SK-N-SH (cell line): Measurements from ENCODE around the gene ZFX. TPM values are rescaled to one million over a fixed set of nuclear protein-coding genes. Genes with fewer than 3 reads are reported as not detected.

Experiments
- CTCF ChIA-PET: fragments of 300-600, 350-600 bp; formaldehyde crosslinking; extraction: SDS; loops from one replicate; lab custom pipeline; 2021; lab: Yijun Ruan, JAX
- POLR2A ChIA-PET: fragments of 350-600 bp; sonication (Branson Sonifier 250); formaldehyde crosslinking; extraction: SDS; loops from one replicate; lab custom pipeline; 2020; ENCODE audit warnings: antibody characterized with exemption, inconsistent platforms; lab: Yijun Ruan, JAX
- DNase-seq: peaks from one replicate; pipeline ENCODE4 v3.0.0; 2012
- H2AFZ ChIP-seq: fragments of 200-600 bp; sonication (generic); 2 replicates; pipeline ENCODE4 v1.8.1; 2016; ENCODE audit warnings: antibody characterized with exemption, mild to moderate bottlenecking, low read depth
- H3F3A ChIP-seq: fragments of 200-600 bp; sonication (generic); replicated peaks from 2 replicates; pipeline ENCODE3; 2016; ENCODE audit warnings: antibody characterized with exemption, mild to moderate bottlenecking; ENCODE audit not compliant: insufficient read depth
- H3K27ac ChIP-seq, 2 experiments: fragments of 200-500 bp in 1 of 2; fragments of 200-600 bp in 1 of 2; sonication (Bioruptor generic) in 1 of 2; sonication (generic), shearing (Covaris generic) in 1 of 2; 2 replicates each; pipeline versions ENCODE4 v1.5.1 to v1.6.1; 2014 to 2016; ENCODE audit warnings: low read depth in 2 of 2, inconsistent platforms in 1 of 2, low read length in 1 of 2, mild to moderate bottlenecking in 1 of 2, mixed read lengths in 1 of 2
- H3K27me3 ChIP-seq: fragments of 200-600 bp; sonication (generic), shearing (Covaris generic); 2 replicates; pipeline ENCODE4 v1.6.1; 2016; ENCODE audit warnings: mixed run types; ENCODE audit not compliant: insufficient read depth
- H3K36me3 ChIP-seq, 2 experiments: fragments of 200-500 bp in 1 of 2; fragments of 200-600 bp in 1 of 2; sonication (Bioruptor generic) in 1 of 2; sonication (generic) in 1 of 2; replicated peaks in 1 of 2; 2 replicates each; pipeline versions ENCODE3 to v1.5.1; 2014 to 2016; ENCODE audit warnings: low read length in 1 of 2, mild to moderate bottlenecking in 1 of 2; ENCODE audit not compliant: insufficient read depth in 2 of 2, control insufficient read depth in 1 of 2
- H3K4me1 ChIP-seq, 2 experiments: fragments of 200-500 bp in 1 of 2; fragments of 200-600 bp in 1 of 2; sonication (Bioruptor generic) in 1 of 2; sonication (generic), shearing (Covaris generic) in 1 of 2; 2 replicates each; pipeline versions ENCODE4 v1.5.1 to v1.6.1; 2014 to 2016; ENCODE audit warnings: low read depth in 1 of 2, low read length in 1 of 2, mixed run types in 1 of 2; ENCODE audit not compliant: insufficient read depth in 2 of 2, control insufficient read depth in 1 of 2
- H3K4me2 ChIP-seq: fragments of 200-600 bp; sonication (generic), shearing (Covaris generic); 2 replicates; pipeline ENCODE4 v1.6.1; 2017; ENCODE audit warnings: mixed run types
- H3K4me3 ChIP-seq, 2 experiments: fragments of 200-500 bp in 1 of 2; fragments of 200-600 bp in 1 of 2; sonication (Bioruptor generic) in 1 of 2; sonication (generic), shearing (Covaris generic) in 1 of 2; 2 replicates each; pipeline versions ENCODE4 v1.5.1 to v1.8.1; 2014 to 2016; ENCODE audit warnings: low read depth in 2 of 2, inconsistent platforms in 1 of 2, low read length in 1 of 2, mild to moderate bottlenecking in 1 of 2, mixed read lengths in 1 of 2, moderate library complexity in 1 of 2
- H3K79me2 ChIP-seq: fragments of 200-600 bp; sonication (generic); 2 replicates; pipeline ENCODE4 v1.8.1; 2017; ENCODE audit warnings: mild to moderate bottlenecking; ENCODE audit not compliant: insufficient read depth
- H3K9ac ChIP-seq: fragments of 200-600 bp; sonication (generic); 2 replicates; pipeline ENCODE4 v1.6.1; 2017; ENCODE audit warnings: mixed run types
- H3K9me2 ChIP-seq: fragments of 200-600 bp; sonication (generic); 2 replicates; pipeline ENCODE4 v1.6.1; 2017; ENCODE audit warnings: mixed run types
- H3K9me3 ChIP-seq: fragments of 200-600 bp; sonication (generic); 2 replicates; pipeline ENCODE4 v1.6.1; 2017; ENCODE audit warnings: mixed run types, mild to moderate bottlenecking, moderate library complexity
- H4K20me1 ChIP-seq: fragments of 200-600 bp; sonication (generic); 2 replicates; pipeline ENCODE4 v1.6.1; 2017; ENCODE audit warnings: mild to moderate bottlenecking, mixed run types; ENCODE audit not compliant: insufficient read depth
- CHD2 ChIP-seq: fragments of 150-350 bp; IDR thresholded peaks from 2 replicates; pipeline ENCODE4 v1.6.1; 2018; ENCODE audit warnings: low read length; ENCODE audit not compliant: partially characterized antibody
- ELF1 ChIP-seq: IDR thresholded peaks from 2 replicates; pipeline ENCODE4 v1.4.0; 2012
- EP300 ChIP-seq, 2 experiments: IDR thresholded peaks; 2 replicates each; pipeline versions ENCODE4 v1.4.0 to v1.6.1; 2012; ENCODE audit warnings: borderline replicate concordance in 1 of 2, low read depth in 1 of 2, low read length in 1 of 2
- EZH2phosphoT487 ChIP-seq: fragments of 200-600 bp; sonication (generic); IDR thresholded peaks from 2 replicates; pipeline ENCODE4 v1.6.1; 2017; ENCODE audit warnings: low read depth, mixed run types, mild to moderate bottlenecking, antibody characterized with exemption, moderate library complexity, borderline replicate concordance
- FOSL2 ChIP-seq: IDR thresholded peaks from 2 replicates; pipeline ENCODE4 v1.4.0; 2012; ENCODE audit warnings: low read depth, mild to moderate bottlenecking, moderate library complexity, borderline replicate concordance
- FOXM1 ChIP-seq: IDR thresholded peaks from 2 replicates; pipeline ENCODE4 v1.4.0; 2012; ENCODE audit warnings: low read depth, mild to moderate bottlenecking
- IRF3 ChIP-seq: fragments of 150-350 bp; IDR thresholded peaks from 2 replicates; pipeline ENCODE4 v1.6.1; 2016; ENCODE audit warnings: mild to moderate bottlenecking, low read depth, low read length
- NRF1 ChIP-seq: IDR thresholded peaks from 2 replicates; pipeline ENCODE4 v1.6.1; 2012; ENCODE audit warnings: low read depth, mild to moderate bottlenecking, low read length
- PBX3 ChIP-seq: IDR thresholded peaks from 2 replicates; pipeline ENCODE4; 2012
- RAD21 ChIP-seq: IDR thresholded peaks from 2 replicates; pipeline ENCODE4 v1.6.1; 2012; ENCODE audit warnings: mild to moderate bottlenecking, low read length
- RCOR1 ChIP-seq: fragments of 150-350 bp; IDR thresholded peaks from 2 replicates; pipeline ENCODE4 v1.6.1; 2017; ENCODE audit warnings: antibody characterized with exemption, low read length
- REST ChIP-seq: IDR thresholded peaks from 2 replicates; pipeline ENCODE4 v1.6.1; 2012; ENCODE audit warnings: mild to moderate bottlenecking, low read depth, low read length, moderate library complexity
- RFX5 ChIP-seq: IDR thresholded peaks from 2 replicates; pipeline ENCODE4 v1.6.1; 2012; ENCODE audit warnings: mild to moderate bottlenecking, improper control_type of control experiment, low read length
- RXRA ChIP-seq: IDR thresholded peaks from 2 replicates; pipeline ENCODE4 v1.4.0; 2012; ENCODE audit warnings: low read depth, mild to moderate bottlenecking, borderline replicate concordance
- SMC3 ChIP-seq: IDR thresholded peaks from 2 replicates; pipeline ENCODE4 v1.6.1; 2012; ENCODE audit warnings: low read depth, low read length, improper control_type of control experiment
- TAF1 ChIP-seq: IDR thresholded peaks from 2 replicates; pipeline ENCODE4 v1.6.1; 2012; ENCODE audit warnings: low read depth, mild to moderate bottlenecking, low read length, moderate library complexity, borderline replicate concordance
- TCF12 ChIP-seq: IDR thresholded peaks from 2 replicates; pipeline ENCODE4 v1.4.0; 2012
- USF2 ChIP-seq: fragments of 150-350 bp; IDR thresholded peaks from 2 replicates; pipeline ENCODE4 v1.6.1; 2017; ENCODE audit warnings: antibody characterized with exemption, low read length, low read depth, borderline replicate concordance
- WGBS: methylation state at CpG from one replicate; pipeline ENCODE4 v1.1.6; 2017; ENCODE audit warnings: low lambda C conversion rate; 5-methylcytosine and 5-hydroxymethylcytosine counted together
- polyA plus RNA-seq, 3 experiments: library from polyadenylated mRNA; depleted of rRNA; stranded (reverse); fragments of >200 nt; gene quantifications; 2 replicates each; pipeline ENCODE4 v1.2.3, GENCODE V29; 2012

Gene ZFX
- polyA plus RNA-seq, 1 of the 3 experiments (the other 2 are of a cell fraction) = 9.0 TPM

GRCh38 chrX:24196509-24196908 is 47.0 kb downstream of the ZFX start:
- DNase-seq = no peak
- no peak overlapping the region for H3K9ac ChIP-seq
- H3K9me3 ChIP-seq = no peaks in the 10 kb centered on the region
- CTCF ChIA-PET = interaction anchor here (0.9 to 1.1 kb wide), 2 partner anchors 10 to 26 kb away, joined by 3 to 4 read pairs; no protein-coding TSS in a partner anchor
- no peaks in the 10 kb centered on the region for H3K9me2 ChIP-seq
- peaks cover 100% of the 10 kb centered on the region for H3K79me2 ChIP-seq
- no peak overlapping the region for H3K27ac ChIP-seq
- H3K36me3 ChIP-seq = peaks cover 3 to 22% of the 10 kb centered on the region in 2 experiments
- no peaks in the 10 kb centered on the region for H3K27me3 ChIP-seq
- H3K4me1 ChIP-seq = no peaks in the 10 kb centered on the region; a peak in 1 of 4 replicates
- peaks cover 84% of the 10 kb centered on the region for H4K20me1 ChIP-seq
- no peak overlapping the region for H2AFZ ChIP-seq
- TF ChIP-seq RXRA = no peak
- no peak for TF ChIP-seq EP300 (IDR thresholded peaks at IDR 0.05; ENCODE audit: borderline replicate concordance in 1 of 2, low read depth in 1 of 2, low read length in 1 of 2)
- no peak for TF ChIP-seq REST
- TF ChIP-seq EZH2phosphoT487 = no peak
- TF ChIP-seq SMC3 = no peak
- no peak for TF ChIP-seq TCF12
- no peak for TF ChIP-seq FOSL2
- no peak for TF ChIP-seq CHD2
- TF ChIP-seq FOXM1 = no peak
- no peak for TF ChIP-seq ELF1
- no peak for TF ChIP-seq RAD21
- TF ChIP-seq, all 33 proteins: peak for 0
- 100% methylated on average over 1 of the region's 1 CpG for WGBS
- Histone ChIP-seq H3K4me3 (no peak overlapping the region), H3K4me2 (no peak overlapping the region), H3F3A (no peaks in the 10 kb centered on the region)
- POLR2A ChIA-PET = no interaction called here

- H3K4me2 ChIP-seq = no peak overlapping the region
- ChIA-PET CTCF (no interaction called here), POLR2A (no interaction called here)
- H3K9me2 ChIP-seq = no peaks in the 10 kb centered on the region
- no peaks in the 10 kb centered on the region; a peak in 1 of 4 replicates for H3K4me1 ChIP-seq
- H2AFZ ChIP-seq = no peak overlapping the region
- no peaks in the 10 kb centered on the region for H3F3A ChIP-seq
- H4K20me1 ChIP-seq = peaks cover 78% of the 10 kb centered on the region
- peaks cover 99% of the 10 kb centered on the region for H3K79me2 ChIP-seq
- H3K36me3 ChIP-seq = peaks cover 17 to 30% of the 10 kb centered on the region in 2 experiments
- no peak overlapping the region for H3K4me3 ChIP-seq
- WGBS = 95% methylated on average over 4 of the region's 4 CpGs
- H3K27me3 ChIP-seq = no peaks in the 10 kb centered on the region
- no peaks in the 10 kb centered on the region for H3K9me3 ChIP-seq
- DNase-seq = no peak
- no peak overlapping the region for H3K27ac ChIP-seq
- H3K9ac ChIP-seq = no peak overlapping the region
- TF ChIP-seq RXRA = no peak
- no peak for TF ChIP-seq FOXM1
- no peak for TF ChIP-seq USF2
- no peak for TF ChIP-seq PBX3
- no peak for TF ChIP-seq NRF1
- no peak for TF ChIP-seq RCOR1
- TF ChIP-seq IRF3 = no peak
- no peak for TF ChIP-seq RFX5
- TF ChIP-seq ELF1 = no peak
- no peak for TF ChIP-seq SMC3
- no peak for TF ChIP-seq TAF1
These were observed 48.6 kb downstream of the ZFX start for GRCh38 chrX:24198101-24198500.
